Hepatocyte (in vitro differentiated cells): Measurements from ENCODE around the gene CUL7. TPM values are rescaled to one million over a fixed set of nuclear protein-coding genes. Genes with fewer than 3 reads are reported as not detected.
A peak's percentile ranks its signal among the peaks of the same experiment; 100 is the strongest.

ENCODE experiments used
- DNase-seq: peaks from one replicate; pipeline ENCODE4 v3.0.0-alpha.2; 2016; ENCODE audit warnings: low spot score
- H2AFZ ChIP-seq: fragments of 200-600 bp; sonication (generic); 2 replicates; pipeline ENCODE4 v1.6.0; 2016; ENCODE audit warnings: antibody characterized with exemption, mild to moderate bottlenecking
- H3K27ac ChIP-seq: fragments of 200-600 bp; sonication (generic); 2 replicates; pipeline ENCODE4 v1.5.1; 2016; ENCODE audit warnings: mild to moderate bottlenecking
- H3K27me3 ChIP-seq: fragments of 200-600 bp; sonication (generic); 2 replicates; pipeline ENCODE4 v1.6.1; 2016
- H3K36me3 ChIP-seq: fragments of 200-600 bp; sonication (generic); replicated peaks from 2 replicates; pipeline ENCODE4 v1.5.1; 2016; ENCODE audit warnings: low read depth; ENCODE audit not compliant: insufficient read depth
- H3K4me1 ChIP-seq: fragments of 200-600 bp; sonication (generic); 2 replicates; pipeline ENCODE4 v1.5.1; 2016; ENCODE audit warnings: mild to moderate bottlenecking, moderate library complexity; ENCODE audit not compliant: insufficient read depth
- H3K4me2 ChIP-seq: fragments of 200-600 bp; sonication (generic); 2 replicates; pipeline ENCODE4 v1.6.0; 2016
- H3K4me3 ChIP-seq: fragments of 200-600 bp; sonication (generic); 2 replicates; pipeline ENCODE4 v1.5.1; 2016; ENCODE audit warnings: mild to moderate bottlenecking
- H3K79me2 ChIP-seq: fragments of 200-600 bp; sonication (generic); 2 replicates; pipeline ENCODE4 v1.6.0; 2017; ENCODE audit warnings: mild to moderate bottlenecking
- H3K9me2 ChIP-seq: fragments of 200-600 bp; sonication (generic); replicated peaks from 2 replicates; pipeline ENCODE4 v1.6.0; 2017; ENCODE audit warnings: mild to moderate bottlenecking; ENCODE audit not compliant: insufficient read depth
- H3K9me3 ChIP-seq: fragments of 200-600 bp; sonication (generic); 2 replicates; pipeline ENCODE4 v1.5.1; 2016; ENCODE audit warnings: low read depth, mild to moderate bottlenecking
- H4K20me1 ChIP-seq: fragments of 200-600 bp; sonication (generic); 2 replicates; pipeline ENCODE4 v1.6.0; 2016; ENCODE audit warnings: mild to moderate bottlenecking; ENCODE audit not compliant: insufficient read depth, poor library complexity, severe bottlenecking
- EZH2 ChIP-seq: fragments of 200-600 bp; sonication (generic); IDR thresholded peaks from 2 replicates; pipeline ENCODE4 v1.6.1; 2016; ENCODE audit warnings: antibody characterized with exemption, mild to moderate bottlenecking, borderline replicate concordance
- EZH2phosphoT487 ChIP-seq: fragments of 200-600 bp; sonication (generic); IDR thresholded peaks from one replicate; pipeline ENCODE4 v1.6.1; 2018; ENCODE audit warnings: antibody characterized with exemption, mild to moderate bottlenecking, low read depth, moderate library complexity; ENCODE audit not compliant: unreplicated experiment, severe bottlenecking
- whole genome bisulfite sequencing: methylation state at CpG from one replicate; pipeline ENCODE4 v1.1.6; 2016; ENCODE audit warnings: low lambda C conversion rate; ENCODE audit errors: missing lambda C conversion rate; 5-methylcytosine and 5-hydroxymethylcytosine counted together
- polyA plus RNA-seq: library from polyadenylated mRNA; unstranded; fragments of >200 nt; fragmentation: Nextera tagmentation; extraction: Ambion mirVana; gene quantifications from 2 replicates; pipeline ENCODE4 v1.2.1, GENCODE V29; 2016
- total RNA-seq: library from RNA; depleted of rRNA; stranded (reverse); fragments of >200 nt; gene quantifications from 2 replicates; pipeline ENCODE4 v1.2.3, GENCODE V29; 2014
- TF ChIP-seq, protein P1 (sequence below): fragments of 200-600 bp; sonication (generic); IDR thresholded peaks from 2 replicates; pipeline ENCODE4 v1.5.1; 2016; ENCODE audit warnings: antibody characterized with exemption, mild to moderate bottlenecking; ENCODE audit not compliant: poor library complexity

Gene CUL7
- total and polyA plus RNA-seq, 2 experiments from 2014 or later = 46.4 to 58.2 TPM

DNA sequence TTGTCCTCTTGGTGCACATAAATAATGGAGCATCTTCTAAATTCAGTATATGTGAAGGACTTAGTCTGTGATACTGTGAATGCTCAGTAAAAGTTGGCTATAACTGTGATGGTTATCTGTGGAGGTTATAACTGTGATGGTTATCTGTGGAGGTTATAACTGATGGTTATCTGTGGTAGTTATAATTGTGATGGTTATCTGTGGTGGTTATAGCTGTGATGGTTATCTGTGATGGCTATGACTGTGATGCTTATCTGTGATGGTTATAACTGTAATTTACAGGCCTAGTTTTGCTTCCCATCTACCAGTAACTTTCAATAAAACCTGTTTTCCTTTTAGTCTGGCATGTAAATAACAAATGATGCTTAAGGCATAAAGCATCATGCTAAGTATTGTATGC is 39.0 kb upstream of the CUL7 start:
- peaks cover 59% of the 10 kb centered on the region for H3K4me1 ChIP-seq
- H3K27ac ChIP-seq = no peak overlapping the region
- H3K4me3 ChIP-seq = no peak overlapping the region
- no peak overlapping the region for H2AFZ ChIP-seq
- no peaks in the 10 kb centered on the region for H3K9me3 ChIP-seq
- H3K4me2 ChIP-seq = no peak overlapping the region
- H3K27me3 ChIP-seq = no peaks in the 10 kb centered on the region
- TF ChIP-seq, protein P1, sequence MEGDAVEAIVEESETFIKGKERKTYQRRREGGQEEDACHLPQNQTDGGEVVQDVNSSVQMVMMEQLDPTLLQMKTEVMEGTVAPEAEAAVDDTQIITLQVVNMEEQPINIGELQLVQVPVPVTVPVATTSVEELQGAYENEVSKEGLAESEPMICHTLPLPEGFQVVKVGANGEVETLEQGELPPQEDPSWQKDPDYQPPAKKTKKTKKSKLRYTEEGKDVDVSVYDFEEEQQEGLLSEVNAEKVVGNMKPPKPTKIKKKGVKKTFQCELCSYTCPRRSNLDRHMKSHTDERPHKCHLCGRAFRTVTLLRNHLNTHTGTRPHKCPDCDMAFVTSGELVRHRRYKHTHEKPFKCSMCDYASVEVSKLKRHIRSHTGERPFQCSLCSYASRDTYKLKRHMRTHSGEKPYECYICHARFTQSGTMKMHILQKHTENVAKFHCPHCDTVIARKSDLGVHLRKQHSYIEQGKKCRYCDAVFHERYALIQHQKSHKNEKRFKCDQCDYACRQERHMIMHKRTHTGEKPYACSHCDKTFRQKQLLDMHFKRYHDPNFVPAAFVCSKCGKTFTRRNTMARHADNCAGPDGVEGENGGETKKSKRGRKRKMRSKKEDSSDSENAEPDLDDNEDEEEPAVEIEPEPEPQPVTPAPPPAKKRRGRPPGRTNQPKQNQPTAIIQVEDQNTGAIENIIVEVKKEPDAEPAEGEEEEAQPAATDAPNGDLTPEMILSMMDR = no peak
- no peak for TF ChIP-seq EZH2
- TF ChIP-seq EZH2phosphoT487 = no peak
- H3K79me2 ChIP-seq = peaks cover 92% of the 10 kb centered on the region
- DNase-seq = no peak
- peaks cover 8% of the 10 kb centered on the region for H4K20me1 ChIP-seq
- no peaks in the 10 kb centered on the region for H3K9me2 ChIP-seq
- H3K36me3 ChIP-seq = no peaks in the 10 kb centered on the region

DNA sequence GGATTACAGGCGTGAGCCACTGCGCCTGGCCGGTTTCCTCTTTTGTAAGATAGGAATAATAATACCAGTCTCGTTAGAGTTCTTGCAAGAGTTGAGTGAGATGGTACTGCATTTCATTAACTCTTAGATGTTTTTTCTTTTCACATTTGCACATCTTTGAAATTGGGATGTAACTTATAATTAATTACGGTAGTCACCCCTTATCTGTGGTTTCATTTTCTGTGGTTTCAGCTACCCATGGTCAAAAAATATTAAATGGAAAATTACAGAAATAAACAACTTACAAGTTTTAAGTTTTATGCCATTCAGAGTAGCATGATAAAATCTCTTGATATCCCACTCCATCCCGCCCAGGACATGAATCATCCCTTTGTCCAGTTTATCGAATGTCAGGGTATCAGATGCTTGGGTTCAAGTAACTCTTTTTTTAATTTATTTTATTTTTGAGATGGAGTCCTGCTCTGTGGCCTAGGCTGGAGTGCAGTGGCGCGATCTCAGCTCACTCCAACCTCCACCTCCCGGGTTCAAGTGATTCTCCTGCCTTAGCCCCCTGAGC is 37.9 kb upstream of the CUL7 start:
- Histone ChIP-seq H3K9me2 (no peaks in the 10 kb centered on the region), H3K27me3 (no peaks in the 10 kb centered on the region), H3K79me2 (peaks cover 93% of the 10 kb centered on the region), H3K4me3 (no peak overlapping the region), H3K4me1 (peaks cover 53% of the 10 kb centered on the region), H2AFZ (no peak overlapping the region), H4K20me1 (peaks cover 11% of the 10 kb centered on the region), H3K4me2 (peak overlapping the region; percentile 68), H3K27ac (peak overlapping the region; percentile 89), H3K36me3 (no peaks in the 10 kb centered on the region), H3K9me3 (no peaks in the 10 kb centered on the region)
- no peak for TF ChIP-seq EZH2
- no peak for TF ChIP-seq EZH2phosphoT487
- TF ChIP-seq, protein P1 = no peak
- WGBS = 90% methylated on average over 10 of the region's 10 CpGs
- DNase-seq = no peak

DNA sequence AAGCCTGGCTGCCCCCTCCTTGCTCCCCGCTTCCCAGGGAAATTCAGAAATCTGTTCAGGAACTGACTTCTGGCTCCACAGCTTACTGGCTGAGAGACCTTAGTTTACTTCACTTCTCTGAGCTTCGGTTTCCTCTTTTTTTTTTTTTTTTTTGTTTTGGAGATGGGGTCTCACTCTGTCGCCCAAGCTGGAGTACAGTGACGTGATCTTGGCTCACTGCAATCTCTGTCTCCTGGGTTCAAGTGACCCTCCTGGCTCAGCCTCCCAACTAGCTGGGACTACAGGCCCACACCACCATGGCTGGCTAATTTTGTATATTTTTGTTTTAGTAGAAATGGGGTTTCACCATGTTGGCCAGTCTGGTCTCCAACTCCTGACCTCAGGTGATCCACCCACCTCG is 37.4 kb upstream of the CUL7 start:
- no peak for DNase-seq
- TF ChIP-seq EZH2 (no peak), EZH2phosphoT487 (no peak)
- TF ChIP-seq, protein P1 = no peak
- WGBS = 63% methylated on average over 5 of the region's 5 CpGs
- H3K79me2 ChIP-seq = peaks cover 93% of the 10 kb centered on the region
- no peaks in the 10 kb centered on the region for H3K9me3 ChIP-seq
- H3K4me3 ChIP-seq = no peak overlapping the region
- H3K27me3 ChIP-seq = no peaks in the 10 kb centered on the region
- peaks cover 48% of the 10 kb centered on the region for H3K4me1 ChIP-seq
- peak overlapping the region; percentile 89 for H3K27ac ChIP-seq
- H3K4me2 ChIP-seq = peak overlapping the region; percentile 68
- no peak overlapping the region for H2AFZ ChIP-seq
- no peaks in the 10 kb centered on the region for H3K9me2 ChIP-seq
- peaks cover 14% of the 10 kb centered on the region for H4K20me1 ChIP-seq
- no peaks in the 10 kb centered on the region for H3K36me3 ChIP-seq

DNA sequence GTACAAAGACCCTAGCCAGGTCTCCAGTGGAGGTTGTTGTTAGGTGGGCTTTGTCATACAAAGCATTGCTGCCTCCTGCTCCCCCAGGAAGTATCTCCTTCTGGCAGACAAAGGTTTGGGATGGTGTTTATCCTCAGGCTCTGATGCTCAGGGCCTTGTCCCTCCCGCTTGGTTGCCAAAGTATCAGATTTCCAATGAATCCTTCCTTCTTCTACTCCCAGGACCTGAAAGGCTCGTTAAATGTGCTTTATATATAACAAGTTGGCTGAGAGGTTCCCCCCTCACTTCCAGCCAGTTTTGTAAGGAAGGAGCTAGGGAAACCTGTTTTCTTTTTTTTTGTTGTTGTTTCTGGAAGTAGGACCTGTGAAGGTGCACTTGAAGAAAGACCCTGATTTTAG is 36.9 kb upstream of the CUL7 start:
- Histone ChIP-seq H2AFZ (no peak overlapping the region), H3K9me2 (no peaks in the 10 kb centered on the region), H3K27me3 (no peaks in the 10 kb centered on the region), H3K36me3 (no peaks in the 10 kb centered on the region), H3K27ac (peak overlapping the region; percentile 89), H3K4me2 (peak overlapping the region; percentile 68), H3K4me3 (no peak overlapping the region), H3K4me1 (peaks cover 43% of the 10 kb centered on the region), H4K20me1 (peaks cover 14% of the 10 kb centered on the region), H3K9me3 (no peaks in the 10 kb centered on the region), H3K79me2 (peaks cover 93% of the 10 kb centered on the region)
- DNase-seq = peak; percentile 62
- TF ChIP-seq, protein P1 = no peak
- no peak for TF ChIP-seq EZH2
- no peak for TF ChIP-seq EZH2phosphoT487
- WGBS = 10% methylated on average over 2 of the region's 2 CpGs
